Kidney (tissue), 14 donors: ENCODE data around the gene ADGRG2. TPM values are rescaled to one million over a fixed set of nuclear protein-coding genes. Genes with fewer than 3 reads are reported as not detected.

Experiments
- DNase-seq, 5 donors: peaks; one replicate each; pipeline ENCODE4 v3.0.0-alpha.2; 2013 to 2020
- FAIRE-seq: peaks from 2 replicates; lab custom pipeline; 2012; peaks lifted over from hg19 to GRCh38; lab: Jason Lieb, UNC
- H3K27ac ChIP-seq, 2 donors: one replicate each; pipeline ENCODE4 v1.7.0; 2013; ENCODE audit warnings: low read depth in 2 of 2, low read length in 2 of 2, inconsistent platforms in 1 of 2
- H3K27me3 ChIP-seq: one replicate; pipeline ENCODE4 v1.7.1; 2013; ENCODE audit warnings: low read length, inconsistent platforms; ENCODE audit not compliant: control insufficient read depth, insufficient read depth
- H3K36me3 ChIP-seq, 3 donors: one replicate each; pipeline versions ENCODE4 v1.7.0 to v1.7.1; 2013; ENCODE audit warnings: low read length in 3 of 3, control low read depth in 1 of 3, inconsistent platforms in 1 of 3; ENCODE audit not compliant: insufficient read depth in 3 of 3, control insufficient read depth in 2 of 3
- H3K4me1 ChIP-seq, 3 donors: one replicate each; pipeline versions ENCODE4 v1.7.0 to v1.7.1; 2013; ENCODE audit warnings: low read length in 3 of 3, inconsistent platforms in 1 of 3, low read depth in 1 of 3; ENCODE audit not compliant: control insufficient read depth in 2 of 3, insufficient read depth in 2 of 3
- H3K4me3 ChIP-seq, 3 donors: one replicate each; pipeline versions ENCODE4 v1.7.0 to v1.8.1; 2013; ENCODE audit warnings: low read length in 3 of 3, control low read depth in 1 of 3, inconsistent platforms in 1 of 3
- H3K9ac ChIP-seq, 3 donors: one replicate each; pipeline versions ENCODE4 v1.7.0 to v1.7.1; 2013; ENCODE audit warnings: low read length in 3 of 3, control low read depth in 1 of 3, inconsistent platforms in 1 of 3
- H3K9me3 ChIP-seq, 3 donors: one replicate each; pipeline versions ENCODE4 v1.7.0 to v1.7.1; 2013; ENCODE audit warnings: low read length in 3 of 3, control low read depth in 1 of 3, inconsistent platforms in 1 of 3; ENCODE audit not compliant: control insufficient read depth in 2 of 3, insufficient read depth in 1 of 3
- intact Hi-C: fragments of 100-400 bp; cut with DNase I; formaldehyde crosslinking; loops from one replicate; pipeline ENCODE4 v1.11.1; 2022
- polyA plus RNA-seq: library from polyadenylated mRNA; stranded (reverse); fragments of 350-450 nt; fragmentation: Illumina TruSeq; extraction: RNeasy Lipid Tissue Mini Kit (QIAGEN cat#74804); gene quantifications from one replicate; pipeline ENCODE4 v1.2.3, GENCODE V29; 2014; ENCODE audit warnings: low read depth, low replicate concordance; ENCODE audit not compliant: insufficient read depth
- total RNA-seq: library from RNA; stranded (reverse); fragmentation: NEBNext Ultra II Directional; extraction: Animal tissue kit (Norgen Biotek cat#: 25700); gene quantifications from one replicate; pipeline ENCODE4 v1.2.1, GENCODE V29; 2021
- TF ChIP-seq, protein P1 (sequence below): IDR thresholded peaks from 3 replicates; pipeline ENCODE4 v1.5.1; 2012; ENCODE audit warnings: mild to moderate bottlenecking, moderate library complexity, borderline replicate concordance; ENCODE audit not compliant: insufficient read depth; ENCODE audit errors: extremely low read depth
- donor health status: control.
- donor health status: control.
- donor health status: control.
- donor health status: control.
- donor health status: control.
- donor health status: DM: yes; HTN: yes; CAD: no.
- donor health status: Normal renal cell carcinoma (clear cell type).

Gene ADGRG2
- total and polyA plus RNA-seq, 2 donors from 2014 or later, result 1.2 TPM; not detected in 1

DNA sequence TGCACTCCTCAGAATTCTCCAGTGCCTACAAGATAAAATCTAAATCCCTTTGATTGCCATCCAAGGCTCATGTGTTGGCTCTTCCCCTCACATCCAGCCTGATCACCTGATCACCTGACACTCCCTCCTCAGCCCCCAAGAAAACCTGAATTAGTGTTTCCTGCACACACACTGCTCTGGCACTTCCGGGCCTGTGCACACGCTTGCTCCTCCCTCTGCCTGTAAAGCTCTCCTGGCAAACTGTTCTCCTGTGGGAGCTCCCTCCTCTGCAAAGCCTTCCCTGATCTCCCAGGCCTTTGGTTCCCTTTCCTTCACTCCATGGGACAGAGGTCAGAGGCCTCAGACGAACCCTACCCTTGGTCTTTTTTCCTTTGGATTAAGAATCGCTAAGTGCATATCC lies 158.2 kb downstream of the ADGRG2 start:
- H3K27me3 ChIP-seq, result peaks cover 2% of the 10 kb centered on the region
- TF ChIP-seq, protein P1, sequence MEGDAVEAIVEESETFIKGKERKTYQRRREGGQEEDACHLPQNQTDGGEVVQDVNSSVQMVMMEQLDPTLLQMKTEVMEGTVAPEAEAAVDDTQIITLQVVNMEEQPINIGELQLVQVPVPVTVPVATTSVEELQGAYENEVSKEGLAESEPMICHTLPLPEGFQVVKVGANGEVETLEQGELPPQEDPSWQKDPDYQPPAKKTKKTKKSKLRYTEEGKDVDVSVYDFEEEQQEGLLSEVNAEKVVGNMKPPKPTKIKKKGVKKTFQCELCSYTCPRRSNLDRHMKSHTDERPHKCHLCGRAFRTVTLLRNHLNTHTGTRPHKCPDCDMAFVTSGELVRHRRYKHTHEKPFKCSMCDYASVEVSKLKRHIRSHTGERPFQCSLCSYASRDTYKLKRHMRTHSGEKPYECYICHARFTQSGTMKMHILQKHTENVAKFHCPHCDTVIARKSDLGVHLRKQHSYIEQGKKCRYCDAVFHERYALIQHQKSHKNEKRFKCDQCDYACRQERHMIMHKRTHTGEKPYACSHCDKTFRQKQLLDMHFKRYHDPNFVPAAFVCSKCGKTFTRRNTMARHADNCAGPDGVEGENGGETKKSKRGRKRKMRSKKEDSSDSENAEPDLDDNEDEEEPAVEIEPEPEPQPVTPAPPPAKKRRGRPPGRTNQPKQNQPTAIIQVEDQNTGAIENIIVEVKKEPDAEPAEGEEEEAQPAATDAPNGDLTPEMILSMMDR, result no peak
- intact Hi-C loops, result no loop called here
- peaks cover 0 to 2% (median 0%) of the 10 kb centered on the region in 3 donors for H3K9me3 ChIP-seq
- FAIRE-seq, result no peak
- no peaks in the 10 kb centered on the region for H3K4me1 ChIP-seq
- H3K4me3 ChIP-seq, result no peak overlapping the region
- no peak overlapping the region for H3K27ac ChIP-seq
- DNase-seq, result peak in 2 of 5 donors; percentile 14 to 25
- no peaks in the 10 kb centered on the region for H3K36me3 ChIP-seq
- H3K9ac ChIP-seq, result no peak overlapping the region

DNA sequence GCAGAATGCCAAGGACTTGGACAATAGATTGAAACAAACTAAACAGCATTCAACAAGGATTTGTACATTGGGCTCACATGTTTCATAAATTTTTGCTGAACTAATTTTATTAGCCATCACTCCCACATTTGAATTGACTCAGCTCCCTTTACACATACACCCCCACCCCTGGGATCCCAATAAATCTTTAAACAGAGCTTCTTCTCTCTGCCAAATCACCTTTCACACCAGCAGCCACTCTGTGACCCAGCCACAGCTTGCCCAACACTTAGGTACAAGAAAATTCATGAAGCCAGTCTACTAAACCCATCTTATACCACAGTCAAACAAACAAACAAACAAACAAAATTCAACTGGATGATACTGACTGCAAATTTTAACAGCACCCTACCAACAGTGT lies 159.9 kb downstream of the ADGRG2 start:
- no peaks in the 10 kb centered on the region for H3K36me3 ChIP-seq
- H3K9ac ChIP-seq, result no peak overlapping the region
- no peak overlapping the region for H3K27ac ChIP-seq
- H3K9me3 ChIP-seq, result peaks cover 0 to 2% (median 0%) of the 10 kb centered on the region in 3 donors
- intact Hi-C loops, result no loop called here
- H3K4me3 ChIP-seq, result no peak overlapping the region
- no peak for DNase-seq
- H3K27me3 ChIP-seq, result peaks cover 2% of the 10 kb centered on the region
- no peaks in the 10 kb centered on the region for H3K4me1 ChIP-seq
- no peak for FAIRE-seq
- TF ChIP-seq, protein P1, result no peak

DNA sequence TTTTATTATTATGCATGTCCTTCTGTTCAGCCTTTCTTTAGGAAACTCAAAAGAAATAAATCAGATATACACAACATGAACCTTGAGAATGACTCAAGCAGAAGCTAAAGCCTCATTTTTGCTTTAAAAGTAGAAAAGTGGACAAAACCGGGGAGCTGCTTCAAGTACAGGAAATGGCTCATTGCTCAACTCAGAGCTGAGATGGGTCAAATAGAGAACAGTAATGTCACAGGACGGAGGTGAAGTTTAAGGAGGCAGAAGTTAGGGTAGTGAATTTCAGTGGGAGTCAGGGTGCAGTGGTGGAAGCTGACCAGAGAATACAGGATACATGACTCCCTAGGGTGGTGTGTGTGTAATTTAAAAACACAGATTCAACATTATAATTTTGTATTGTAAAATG lies 160.6 kb downstream of the ADGRG2 start:
- Histone ChIP-seq H3K36me3 (no peaks in the 10 kb centered on the region), H3K4me1 (no peaks in the 10 kb centered on the region), H3K9me3 (peaks cover 0 to 2% (median 0%) of the 10 kb centered on the region in 3 donors), H3K4me3 (no peak overlapping the region), H3K27ac (no peak overlapping the region), H3K27me3 (peaks cover 2% of the 10 kb centered on the region), H3K9ac (no peak overlapping the region)
- DNase-seq, result no peak
- TF ChIP-seq, protein P1, result no peak
- FAIRE-seq, result no peak
- intact Hi-C loops, result no loop called here
